Measurements from ENCODE around the gene NKX1-1. TPM values are rescaled to one million over a fixed set of nuclear protein-coding genes. Genes with fewer than 3 reads are reported as not detected.

Gene NKX1-1
- total RNA-seq, 4 donors from 2014 or later: not detected

DNA sequence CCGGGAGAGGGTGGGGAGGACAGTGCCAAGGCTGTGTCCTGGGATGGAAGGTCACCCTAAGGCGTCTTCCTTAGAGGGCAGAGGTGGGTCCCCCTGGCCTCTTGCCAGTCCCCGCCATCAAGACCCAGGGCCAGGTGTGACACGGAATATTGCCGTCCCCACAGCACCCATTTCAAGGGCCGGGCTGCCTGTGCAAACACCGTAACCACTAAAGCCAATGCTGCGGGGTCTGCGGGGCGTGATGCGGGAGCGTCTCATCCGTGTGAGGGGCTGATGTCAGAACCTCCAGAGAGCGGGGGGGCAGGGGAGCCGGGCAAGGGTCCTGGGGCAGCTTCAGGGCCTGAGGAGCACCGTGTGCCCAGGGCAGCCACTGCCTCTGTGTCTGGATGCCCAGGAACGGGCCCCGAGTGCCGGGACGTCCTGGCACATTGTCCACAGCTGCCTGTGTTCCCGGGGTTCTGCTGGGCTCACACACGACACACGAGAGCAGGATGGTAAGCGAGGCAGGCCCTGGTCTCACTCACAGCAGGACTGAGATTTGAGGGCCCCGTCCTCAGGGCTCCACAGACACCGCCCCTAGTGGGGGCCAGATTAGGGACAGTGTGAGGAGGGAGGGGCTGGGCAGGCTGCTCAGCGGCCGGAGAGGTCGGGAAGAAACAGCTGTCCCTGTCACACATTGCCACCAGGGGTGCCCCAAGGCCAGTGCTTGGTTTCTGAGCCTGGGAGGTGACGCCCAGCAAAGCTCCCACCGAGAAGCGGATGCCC lies 29.2 kb downstream of the NKX1-1 start:
- TF ChIP-seq, protein P1, sequence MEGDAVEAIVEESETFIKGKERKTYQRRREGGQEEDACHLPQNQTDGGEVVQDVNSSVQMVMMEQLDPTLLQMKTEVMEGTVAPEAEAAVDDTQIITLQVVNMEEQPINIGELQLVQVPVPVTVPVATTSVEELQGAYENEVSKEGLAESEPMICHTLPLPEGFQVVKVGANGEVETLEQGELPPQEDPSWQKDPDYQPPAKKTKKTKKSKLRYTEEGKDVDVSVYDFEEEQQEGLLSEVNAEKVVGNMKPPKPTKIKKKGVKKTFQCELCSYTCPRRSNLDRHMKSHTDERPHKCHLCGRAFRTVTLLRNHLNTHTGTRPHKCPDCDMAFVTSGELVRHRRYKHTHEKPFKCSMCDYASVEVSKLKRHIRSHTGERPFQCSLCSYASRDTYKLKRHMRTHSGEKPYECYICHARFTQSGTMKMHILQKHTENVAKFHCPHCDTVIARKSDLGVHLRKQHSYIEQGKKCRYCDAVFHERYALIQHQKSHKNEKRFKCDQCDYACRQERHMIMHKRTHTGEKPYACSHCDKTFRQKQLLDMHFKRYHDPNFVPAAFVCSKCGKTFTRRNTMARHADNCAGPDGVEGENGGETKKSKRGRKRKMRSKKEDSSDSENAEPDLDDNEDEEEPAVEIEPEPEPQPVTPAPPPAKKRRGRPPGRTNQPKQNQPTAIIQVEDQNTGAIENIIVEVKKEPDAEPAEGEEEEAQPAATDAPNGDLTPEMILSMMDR (IDR thresholded peaks at IDR 0.05): no peak
- no peak for TF ChIP-seq POLR2A (IDR thresholded peaks at IDR 0.05)
- intact Hi-C loops (cut with DNase I; ENCODE audit: low total_unique reads): no loop called here
- H3K4me3 ChIP-seq (ENCODE audit: low read depth, poor library complexity, severe bottlenecking): no peak overlapping the region
- peak in 1 of 2 donors; percentile 83 for DNase-seq (ENCODE audit: low spot score in 2 of 2)
- 90 to 91% methylated on average over 23 to 30 of the region's 32 CpGs for WGBS, 2 donors

DNA sequence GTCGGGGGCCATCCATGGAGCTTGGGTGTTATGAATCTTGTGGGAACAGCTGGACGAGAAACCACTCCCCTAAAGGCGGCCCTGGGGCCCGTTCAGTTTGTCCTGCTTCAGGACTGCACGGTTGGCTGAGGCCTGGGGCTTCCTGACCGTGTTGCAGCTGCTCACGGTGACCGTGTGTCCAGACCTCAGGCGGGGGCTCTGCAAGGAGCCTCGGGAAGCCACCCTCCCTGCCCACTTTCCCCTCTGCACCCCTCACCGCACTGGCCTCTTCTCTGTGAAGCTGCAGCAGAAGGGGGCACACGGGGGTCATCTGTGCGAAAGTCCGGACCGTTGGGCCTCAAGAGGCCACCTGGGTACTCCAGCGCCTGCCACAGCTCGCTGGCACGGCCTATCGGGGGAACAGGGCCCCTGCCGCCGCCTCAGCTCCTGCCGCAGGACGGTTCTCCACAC lies 29.8 kb downstream of the NKX1-1 start:
- TF ChIP-seq, protein P1 (IDR thresholded peaks at IDR 0.05): no peak
- no peak for TF ChIP-seq POLR2A (IDR thresholded peaks at IDR 0.05)
- peak in 1 of 2 donors; percentile 56 for DNase-seq (ENCODE audit: low spot score in 2 of 2)
- whole genome bisulfite sequencing, 2 donors: 92 to 93% methylated on average over 21 to 23 of the region's 23 CpGs
- H3K4me3 ChIP-seq (ENCODE audit: low read depth, poor library complexity, severe bottlenecking): no peak overlapping the region
- intact Hi-C loops (cut with DNase I; ENCODE audit: low total_unique reads): no loop called here

DNA sequence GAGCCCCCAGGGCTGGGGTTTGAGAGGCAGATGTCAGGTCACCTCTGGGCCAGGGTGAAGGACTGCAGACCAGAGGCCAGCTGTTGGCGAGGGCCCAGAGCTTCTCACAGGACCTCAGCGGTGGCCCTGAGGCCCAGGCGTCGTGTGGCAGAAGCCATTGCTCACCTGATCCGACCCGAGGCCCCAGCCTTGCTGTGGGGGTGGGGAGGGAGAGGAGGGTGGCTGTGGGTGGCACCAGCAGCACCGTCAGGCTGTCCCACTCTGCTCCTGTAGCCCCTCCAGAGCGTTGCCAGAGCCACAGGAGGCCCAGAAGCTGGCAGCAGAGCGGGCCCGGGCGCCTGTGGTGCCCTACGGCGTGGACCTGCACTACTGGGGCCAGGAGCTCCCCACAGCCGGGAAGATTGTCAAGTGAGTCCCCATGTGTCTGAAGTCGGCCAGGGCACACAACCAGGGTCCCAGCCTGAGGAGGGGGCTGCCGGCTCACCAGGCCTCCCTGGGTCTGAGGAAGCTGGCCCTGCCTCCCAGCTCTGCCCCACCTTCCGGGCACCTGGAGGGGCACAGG lies 30.4 kb downstream of the NKX1-1 start:
- DNase-seq (ENCODE audit: low spot score in 2 of 2): peak in 1 of 2 donors; percentile 57
- no peak overlapping the region for H3K4me3 ChIP-seq (ENCODE audit: low read depth, poor library complexity, severe bottlenecking)
- 83 to 87% methylated on average over 7 to 13 of the region's 17 CpGs for WGBS, 2 donors
- TF ChIP-seq, protein P1 (IDR thresholded peaks at IDR 0.05): no peak
- TF ChIP-seq POLR2A (IDR thresholded peaks at IDR 0.05): no peak
- intact Hi-C loops (cut with DNase I; ENCODE audit: low total_unique reads): no loop called here

DNA sequence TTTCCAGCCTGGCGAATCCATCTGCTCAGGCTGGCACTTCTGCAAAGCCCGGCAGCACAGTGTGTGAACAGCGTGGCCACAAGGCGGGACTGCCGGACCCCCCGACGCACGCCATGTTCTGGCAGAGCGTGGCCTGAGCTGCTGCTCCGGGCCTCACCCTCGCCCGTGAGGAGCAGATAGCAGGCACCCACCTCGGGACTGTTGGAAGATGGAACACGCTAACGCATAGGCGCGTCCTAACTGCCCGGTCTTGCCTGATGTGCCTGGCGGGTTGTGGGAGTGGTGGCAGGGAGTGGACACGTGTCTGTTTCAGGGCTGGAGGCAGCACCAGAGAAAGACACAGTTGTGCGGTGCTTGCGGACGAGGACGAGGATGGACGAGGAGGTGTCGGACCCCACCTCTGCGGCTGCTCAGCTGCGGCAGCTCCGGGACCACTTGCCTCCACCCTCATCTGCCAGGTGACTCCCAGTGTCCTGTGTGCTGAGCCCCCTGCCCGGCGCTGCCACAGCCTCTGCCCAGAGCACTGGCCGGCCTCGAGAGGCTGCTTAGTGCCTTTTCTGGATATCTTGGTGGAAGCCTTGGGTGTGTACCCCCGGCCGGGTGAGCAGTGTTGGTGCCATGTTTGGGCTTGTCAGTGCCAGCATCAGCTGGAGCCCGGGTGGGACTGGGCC lies 31.1 kb downstream of the NKX1-1 start:
- DNase-seq (ENCODE audit: low spot score in 2 of 2): peak in 1 of 2 donors; percentile 64
- TF ChIP-seq, protein P1 (IDR thresholded peaks at IDR 0.05): no peak
- no peak for TF ChIP-seq POLR2A (IDR thresholded peaks at IDR 0.05)
- WGBS, 2 donors: 90 to 94% methylated on average over 30 to 34 of the region's 36 CpGs
- H3K4me3 ChIP-seq (ENCODE audit: low read depth, poor library complexity, severe bottlenecking): no peak overlapping the region
- intact Hi-C loops (cut with DNase I; ENCODE audit: low total_unique reads): no loop called here

DNA sequence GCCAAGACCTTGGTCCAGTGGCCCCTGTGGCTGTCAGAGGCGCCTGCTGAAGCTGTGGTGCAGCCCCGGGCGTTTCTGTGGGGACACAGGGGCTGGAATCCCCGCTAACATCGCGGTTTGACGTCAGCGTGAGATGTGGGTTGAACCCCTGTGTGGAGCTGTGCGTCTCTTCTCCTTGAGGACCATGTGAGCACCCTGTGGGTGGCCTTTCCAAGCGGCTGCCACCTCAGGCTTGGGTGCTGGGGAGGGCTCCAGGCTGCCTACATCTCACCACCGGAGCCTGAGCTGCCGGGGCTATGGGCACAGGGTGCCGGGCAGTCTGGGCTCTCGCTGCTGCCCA lies 31.6 kb downstream of the NKX1-1 start:
- TF ChIP-seq, protein P1 (IDR thresholded peaks at IDR 0.05): no peak
- TF ChIP-seq POLR2A (IDR thresholded peaks at IDR 0.05): no peak

More for the DNA sequence above, 31.6 kb downstream of the NKX1-1 start:
- no peak overlapping the region for H3K4me3 ChIP-seq (ENCODE audit: low read depth, poor library complexity, severe bottlenecking)
- WGBS, 2 donors: 91% methylated on average over 7 of the region's 14 CpGs; no CpG with 5 or more reads in 1 of the 2 donors
- DNase-seq (ENCODE audit: low spot score in 2 of 2): peak in 1 of 2 donors; percentile 78
- intact Hi-C loops (cut with DNase I; ENCODE audit: low total_unique reads): no loop called here
